Hematopoietic multipotent progenitor cell treated with erythropoietin and hydrocortisone succinate and interleukin-3 and kit ligand, for 6 days (in vitro differentiated cells): ENCODE data around the gene COL5A1.
"Not testable (repeated sequence)": the region's sequence is repeated elsewhere in the genome, so short reads cannot be mapped to it uniquely, and the experiment has no call there.

Experiments
- DNase-seq: peaks from one replicate; pipeline ENCODE4 v3.0.0-alpha.2; 2015

Gene COL5A1

DNA sequence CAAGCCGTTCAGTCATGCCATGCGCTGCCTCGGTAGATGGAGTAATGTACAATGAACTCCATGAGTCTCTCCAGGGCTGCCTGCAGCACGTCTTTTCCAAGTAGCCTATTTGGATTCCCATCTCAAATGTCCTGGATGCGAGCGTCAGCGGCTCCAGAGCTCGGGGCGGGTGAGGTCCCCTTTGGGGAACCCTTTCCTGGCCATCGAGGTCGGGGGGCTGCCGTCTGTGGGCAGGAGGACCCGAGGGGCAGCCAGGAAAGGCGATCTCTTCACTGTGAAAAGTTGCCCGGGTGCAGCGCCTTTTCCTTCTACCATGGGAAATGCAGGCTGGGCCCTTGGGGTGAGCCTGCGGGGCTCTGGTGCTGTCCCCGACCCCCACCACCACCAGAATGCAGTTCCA is 202.1 kb downstream of the COL5A1 start:
- no peak for DNase-seq

GRCh38 chr9:134844821-134845220 is 203.2 kb downstream of the COL5A1 start:
- no peak for DNase-seq

DNA sequence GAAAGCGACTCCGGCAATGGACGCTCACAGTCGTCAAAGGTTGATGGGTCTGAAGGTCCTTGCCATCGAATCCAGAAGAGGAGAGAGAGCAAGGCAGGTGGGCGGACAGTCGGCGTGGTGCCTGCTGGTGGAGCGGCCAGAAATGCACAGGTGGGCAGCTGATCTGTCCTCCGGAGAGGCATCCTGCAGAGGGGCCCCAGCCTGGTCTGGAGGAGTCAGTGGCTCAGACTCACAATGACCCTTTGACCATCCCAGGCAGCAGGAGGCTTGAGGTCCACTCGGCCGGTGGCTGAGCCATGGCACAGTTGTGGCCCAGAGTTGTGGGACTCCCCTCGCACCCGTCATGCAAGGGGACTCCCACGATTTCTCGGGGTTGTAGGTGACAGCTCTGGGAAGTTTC is 204.6 kb downstream of the COL5A1 start:
- DNase-seq, result no peak

DNA sequence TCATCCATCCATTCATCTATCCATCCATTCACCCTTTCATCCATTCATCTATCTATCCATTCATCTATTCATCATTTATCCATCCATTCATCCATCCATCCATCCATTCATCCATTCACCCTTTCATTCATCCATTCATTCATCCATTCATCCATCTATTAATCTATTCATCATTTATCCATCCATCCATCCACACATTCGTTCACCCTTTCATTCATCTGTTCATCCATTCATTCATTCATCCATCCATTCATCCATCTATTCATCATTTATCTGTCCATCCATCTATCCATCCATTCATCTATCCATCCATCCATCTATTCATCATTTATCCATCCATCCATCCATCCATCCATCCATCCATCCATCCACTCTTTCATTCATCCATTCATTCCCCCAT is 205.1 kb downstream of the COL5A1 start:
- no peak for DNase-seq

- no peak for DNase-seq
These were observed 205.5 kb downstream of the COL5A1 start for GRCh38 chr9:134847138-134847537.

DNA sequence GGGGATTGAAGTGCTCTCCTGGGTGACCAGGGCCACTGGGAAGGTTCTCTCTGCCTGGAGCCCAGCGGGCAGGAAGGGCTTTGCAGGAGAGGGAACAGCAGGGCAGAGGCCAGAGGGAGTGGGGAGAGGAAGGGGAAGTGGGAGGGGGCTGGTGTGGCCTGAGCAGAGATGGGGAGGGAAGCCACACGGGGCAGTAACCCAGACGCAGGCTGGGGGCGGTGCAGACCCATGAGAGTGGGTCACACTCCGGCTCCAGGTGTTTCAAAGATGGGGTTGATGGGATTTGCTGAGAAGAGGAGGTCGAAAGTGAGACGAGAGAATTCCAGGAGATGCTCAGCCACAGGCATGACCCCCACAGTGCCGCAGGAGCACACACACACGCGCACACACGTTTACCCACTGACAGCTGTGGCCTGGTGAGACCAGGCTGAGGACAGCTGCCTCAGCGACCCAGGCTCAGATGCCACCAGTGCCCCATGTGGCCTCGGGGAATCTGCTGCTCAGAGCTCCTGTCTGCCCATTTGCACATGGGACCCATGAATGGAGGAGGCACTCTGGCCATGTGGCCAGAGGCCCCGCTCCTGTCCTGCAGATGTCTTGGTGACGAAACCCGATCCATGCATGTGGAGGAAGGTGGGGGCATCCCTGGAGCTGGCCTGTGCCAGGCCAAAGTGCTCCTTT is 206.3 kb downstream of the COL5A1 start:
- no peak for DNase-seq

DNA sequence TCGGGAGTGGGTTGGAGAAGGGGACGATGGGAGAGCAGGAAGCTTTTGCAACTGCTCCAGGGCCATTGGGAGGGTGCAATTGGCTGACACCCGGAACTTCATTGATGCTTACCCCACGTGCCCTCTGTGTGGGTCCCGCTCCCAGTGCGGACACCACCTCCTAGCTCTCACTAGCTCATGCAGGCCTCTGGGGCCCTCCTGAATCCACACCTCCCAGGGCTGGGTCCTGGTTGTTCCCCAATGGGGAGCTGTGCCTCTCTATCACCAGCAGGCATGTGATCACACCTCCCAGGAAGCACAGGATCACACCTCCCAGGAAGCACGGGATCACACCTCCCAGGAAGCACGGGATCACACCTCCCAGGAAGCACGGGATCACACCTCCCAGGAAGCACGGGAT is 206.9 kb downstream of the COL5A1 start:
- no peak for DNase-seq

DNA sequence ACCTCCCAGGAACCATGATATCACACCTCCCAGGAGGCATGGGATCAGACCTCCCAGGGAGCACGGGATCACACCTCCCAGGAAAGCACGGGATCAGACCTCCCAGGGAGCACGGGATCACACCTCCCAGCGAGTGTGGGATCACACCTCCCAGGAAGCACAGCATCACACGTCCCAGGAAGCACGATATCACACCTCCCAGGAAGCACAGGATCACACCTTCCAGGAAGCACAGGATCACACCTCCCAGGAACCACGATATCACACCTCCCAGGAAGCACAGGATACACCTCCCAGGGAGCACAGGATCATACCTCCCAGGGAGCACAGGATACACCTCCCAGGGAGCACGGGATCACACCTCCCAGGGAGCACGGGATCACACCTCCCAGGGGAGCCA is 209.0 kb downstream of the COL5A1 start:
- DNase-seq, result no peak

DNA sequence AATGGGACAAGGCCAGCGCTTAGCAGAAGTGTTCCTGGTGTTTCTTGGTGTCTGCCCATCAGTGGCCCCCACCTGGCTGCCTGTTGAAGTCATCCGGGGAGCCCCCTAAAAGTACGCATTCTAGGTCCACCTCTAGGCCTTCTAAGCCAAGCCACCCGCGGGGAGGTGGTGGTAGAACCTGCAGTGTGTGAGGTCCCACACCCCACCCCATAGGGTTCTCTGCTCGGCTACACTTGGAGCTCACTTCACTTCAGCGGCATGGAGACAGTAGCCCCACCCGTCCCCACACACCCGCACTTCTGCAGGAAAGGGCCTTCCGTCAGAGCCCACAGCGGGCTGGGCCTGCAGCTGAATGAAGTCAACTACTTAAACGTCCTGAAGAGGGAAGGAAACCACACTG is 209.4 kb downstream of the COL5A1 start:
- no peak for DNase-seq

DNA sequence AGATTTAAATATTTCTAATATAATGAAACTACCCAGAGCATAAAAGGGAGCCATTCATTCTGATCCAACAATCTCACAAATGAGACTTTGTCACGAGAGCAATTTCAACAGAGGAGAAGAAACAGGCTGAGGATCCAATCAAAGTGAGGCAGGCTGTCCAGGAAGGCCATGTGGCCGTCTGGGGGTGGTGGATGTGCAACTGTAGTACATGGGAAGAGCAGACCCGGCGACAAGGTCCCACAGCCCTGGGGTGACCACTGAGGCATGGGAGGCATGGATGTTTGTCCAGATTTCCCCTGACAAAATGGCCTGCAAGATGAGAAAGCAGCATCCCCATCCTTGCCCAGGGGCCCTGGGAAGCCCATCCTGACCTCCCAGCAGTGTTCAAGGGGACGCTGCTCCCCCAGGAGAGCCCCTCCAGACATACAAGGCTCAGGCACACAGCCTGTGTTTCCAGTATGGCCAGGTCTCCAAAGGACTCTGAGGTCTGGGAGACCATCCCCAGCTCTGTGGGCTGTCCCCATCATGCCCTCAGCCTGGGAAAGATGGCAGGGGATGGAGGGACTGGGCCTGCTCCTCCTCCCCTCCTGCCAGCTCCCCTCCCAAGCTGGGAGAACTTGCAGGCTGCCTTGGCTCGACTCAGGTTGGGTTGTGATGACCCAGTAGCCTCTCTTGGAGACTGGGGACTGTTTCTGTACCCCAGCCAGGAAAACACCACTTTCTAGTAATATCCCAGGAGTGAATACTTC is 211.5 kb downstream of the COL5A1 start:
- DNase-seq, result no peak

DNA sequence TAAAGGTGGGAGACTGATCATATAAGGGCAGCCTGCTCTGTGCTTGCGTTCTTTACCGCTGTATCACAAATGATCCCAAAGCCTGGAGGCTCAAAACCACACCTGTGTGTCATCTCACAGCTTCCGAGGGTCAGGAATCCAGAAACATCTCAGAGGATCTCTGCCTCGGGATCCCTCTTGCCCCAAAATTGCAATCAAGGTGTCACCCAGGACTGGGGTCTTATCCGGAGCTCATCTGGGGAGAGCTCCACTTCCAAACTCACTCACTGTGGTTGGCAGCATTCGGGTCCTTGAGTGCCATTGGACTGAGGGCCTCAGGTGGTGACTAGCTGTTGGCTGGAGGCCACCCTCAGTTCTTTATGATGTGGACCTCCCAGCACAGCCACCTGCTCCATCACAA is 212.3 kb downstream of the COL5A1 start:
- DNase-seq, result no peak

DNA sequence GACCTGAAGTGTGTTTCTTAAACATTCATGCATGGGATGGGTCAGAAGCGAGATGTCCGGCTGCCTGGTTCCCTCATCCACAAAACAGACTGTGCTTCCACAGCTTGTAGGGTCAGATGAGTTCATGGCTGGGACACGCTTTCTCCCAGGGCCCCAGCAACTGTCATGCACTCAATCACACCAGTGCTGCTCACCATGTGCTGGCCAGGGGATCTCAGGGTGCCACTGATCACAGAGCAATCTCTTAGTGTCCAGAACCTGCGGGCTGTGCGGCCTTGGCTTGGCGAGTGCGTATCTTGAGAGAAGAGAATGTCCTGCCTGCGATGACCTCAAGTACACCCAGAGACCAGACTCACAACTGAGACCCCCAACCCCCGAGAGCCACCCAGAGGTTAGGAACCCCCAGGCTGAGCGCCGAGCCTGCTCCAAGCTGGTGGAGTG is 213.0 kb downstream of the COL5A1 start:
- no peak for DNase-seq

DNA sequence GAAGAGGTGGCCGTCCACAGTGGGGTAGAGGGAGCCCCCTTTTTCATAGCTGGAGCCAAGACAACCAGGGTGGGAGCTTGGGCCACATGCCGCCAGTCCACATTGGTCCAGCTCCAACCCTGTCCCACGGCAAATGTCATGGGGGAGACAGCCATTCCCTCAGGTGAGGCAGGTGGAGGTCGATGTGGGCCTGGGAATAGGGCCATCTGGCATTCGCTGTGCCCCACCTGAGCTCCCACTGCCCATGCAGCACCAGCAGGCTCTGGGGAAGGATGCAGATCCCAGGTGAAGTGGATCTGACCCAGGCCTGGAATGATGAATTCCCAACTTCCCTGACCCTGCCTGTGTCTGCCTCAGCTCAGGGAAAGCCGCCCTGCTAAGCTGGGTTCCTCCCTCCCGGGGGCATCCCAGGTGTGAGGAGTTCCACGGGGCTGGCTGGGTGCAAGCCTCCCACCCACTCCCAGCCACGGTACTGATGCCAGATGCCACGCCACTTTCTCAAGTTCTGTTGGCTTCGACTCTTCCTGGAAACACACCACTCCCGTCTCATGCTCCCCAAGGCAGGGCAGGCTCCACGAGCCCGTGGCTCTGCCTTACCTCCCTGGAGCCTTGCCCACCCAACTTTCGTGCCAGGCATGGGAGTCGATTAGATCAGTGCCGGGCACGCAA is 213.8 kb downstream of the COL5A1 start:
- DNase-seq, result no peak

DNA sequence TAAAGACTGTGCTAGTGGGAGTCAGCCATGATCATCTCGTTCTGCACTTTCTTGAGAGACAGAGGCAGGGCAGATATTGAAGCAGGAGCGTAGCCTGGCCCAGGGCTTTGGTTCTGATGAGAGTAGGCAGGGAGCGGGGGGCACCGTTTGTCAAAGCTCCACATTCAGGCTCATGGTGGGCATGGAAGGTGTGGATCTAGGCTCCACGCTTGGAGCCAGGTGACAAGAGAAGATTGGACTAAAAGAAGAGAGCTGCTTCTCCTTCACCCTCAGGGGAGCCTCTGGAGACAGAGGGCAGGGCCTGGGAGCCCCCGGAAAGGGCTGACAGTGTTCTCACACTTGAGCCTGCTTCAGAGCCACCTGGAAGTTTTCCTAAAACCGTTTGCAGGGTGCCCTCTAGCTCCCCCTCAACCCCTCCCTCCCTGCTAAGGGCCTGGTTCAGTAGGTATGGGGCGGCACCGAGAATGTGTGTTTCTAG is 214.3 kb downstream of the COL5A1 start:
- DNase-seq, result no peak

DNA sequence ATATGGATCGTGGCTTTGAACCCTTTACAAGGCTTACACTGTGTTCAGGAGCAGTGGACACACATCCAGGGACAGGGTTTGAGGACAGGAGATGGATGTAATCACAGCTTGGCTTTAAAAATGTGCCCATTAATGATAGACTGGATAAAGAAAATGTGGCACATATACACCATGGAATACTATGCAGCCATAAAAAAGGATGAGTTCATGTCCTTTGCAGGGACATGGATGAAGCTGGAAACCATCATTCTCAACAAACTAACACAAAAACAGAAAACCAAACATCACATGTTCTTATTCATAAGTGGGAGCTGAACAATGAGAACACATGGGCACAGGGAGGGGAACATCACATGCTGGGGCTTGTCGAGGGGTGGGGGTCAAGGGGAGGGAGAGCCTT is 215.8 kb downstream of the COL5A1 start:
- DNase-seq, result not testable (repeated sequence)

DNA sequence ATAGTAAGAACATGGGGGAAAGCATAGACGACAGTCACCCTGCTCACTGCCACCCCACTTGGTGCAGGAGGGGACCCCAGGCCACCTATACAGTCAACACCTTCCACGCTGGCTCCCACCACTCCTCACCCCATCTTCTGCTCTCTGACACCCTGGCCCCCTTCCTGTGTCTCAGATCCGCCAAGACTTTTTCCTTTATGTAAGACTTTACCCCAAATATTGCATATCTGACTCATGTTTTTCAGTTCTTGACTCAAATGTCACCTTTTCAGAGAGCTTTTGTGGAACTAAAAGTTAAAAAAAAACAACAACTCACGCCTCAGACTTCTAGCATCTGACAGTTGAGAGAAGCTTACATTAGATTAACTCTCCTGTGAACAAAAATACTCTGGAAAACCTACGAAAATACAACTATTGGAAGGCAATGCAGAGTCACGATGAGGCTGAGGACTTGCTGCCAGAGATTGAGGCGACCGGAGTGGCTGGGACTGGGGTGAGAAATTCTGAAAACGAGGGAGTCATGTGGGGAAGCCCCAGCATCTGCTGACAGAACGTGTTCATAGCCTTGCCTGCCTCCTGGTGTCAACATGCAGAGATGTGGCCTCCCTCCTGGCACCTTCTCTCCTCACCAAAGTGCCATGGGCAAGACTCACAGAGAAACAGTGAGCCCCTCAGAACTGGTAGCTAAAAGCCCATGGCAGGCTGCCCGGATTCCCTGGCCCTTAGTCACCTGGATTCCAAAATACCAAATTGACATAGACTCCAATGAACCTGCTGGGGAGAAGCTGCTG is 216.6 kb downstream of the COL5A1 start:
- no peak for DNase-seq

DNA sequence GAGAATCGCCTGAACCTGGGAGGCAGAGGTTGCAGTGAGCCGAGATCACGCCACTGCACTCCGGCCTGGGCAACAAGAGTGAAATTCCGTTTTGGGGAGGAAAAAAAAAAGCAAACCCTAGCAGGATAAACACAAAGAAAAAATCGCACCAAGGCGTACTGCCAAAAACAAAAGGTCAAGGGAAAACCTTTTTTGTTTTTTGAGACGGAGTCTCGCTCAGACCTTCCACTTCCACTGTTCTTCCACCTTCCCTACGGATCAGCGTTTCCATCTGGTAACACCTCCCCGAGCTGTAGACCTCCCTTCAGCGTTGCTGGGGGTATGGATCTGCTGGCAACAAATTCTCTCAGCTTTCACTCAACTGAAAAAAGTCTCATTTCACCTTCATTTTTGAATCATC is 218.9 kb downstream of the COL5A1 start:
- no peak for DNase-seq

- no peak for DNase-seq
These were observed 220.2 kb downstream of the COL5A1 start for GRCh38 chr9:134861595-134862334.

DNA sequence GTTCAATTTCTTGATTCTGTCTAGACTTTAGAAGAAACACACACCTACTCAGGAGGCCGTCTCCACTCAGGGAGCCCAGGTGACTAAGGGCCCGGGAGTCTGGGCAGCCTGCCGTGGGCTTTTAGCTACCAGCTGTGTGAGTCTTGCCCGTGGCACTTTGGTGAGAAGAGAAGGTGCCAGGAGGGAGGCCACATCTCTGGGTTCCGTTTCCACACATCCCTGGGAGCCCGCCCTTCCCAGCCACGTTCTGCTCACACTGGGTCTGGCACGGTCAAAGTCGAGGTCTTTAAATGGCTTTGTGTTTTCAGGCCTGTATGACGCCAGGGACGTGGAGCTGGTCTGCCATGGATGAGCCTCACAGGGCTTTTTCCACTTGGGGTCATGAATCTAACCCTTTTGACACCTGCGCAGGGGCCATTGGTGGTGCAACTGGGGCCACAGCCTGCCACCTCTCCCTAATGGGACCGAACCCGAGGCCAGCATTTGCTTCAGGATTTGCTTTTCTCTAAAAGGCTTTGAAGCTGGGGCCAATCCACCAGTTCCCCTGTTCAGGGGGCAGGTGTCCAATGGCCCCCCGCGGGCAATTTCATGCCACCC is 221.8 kb downstream of the COL5A1 start:
- no peak for DNase-seq

GRCh38 chr9:134863941-134864820 is 222.6 kb downstream of the COL5A1 start:
- DNase-seq, result no peak

DNA sequence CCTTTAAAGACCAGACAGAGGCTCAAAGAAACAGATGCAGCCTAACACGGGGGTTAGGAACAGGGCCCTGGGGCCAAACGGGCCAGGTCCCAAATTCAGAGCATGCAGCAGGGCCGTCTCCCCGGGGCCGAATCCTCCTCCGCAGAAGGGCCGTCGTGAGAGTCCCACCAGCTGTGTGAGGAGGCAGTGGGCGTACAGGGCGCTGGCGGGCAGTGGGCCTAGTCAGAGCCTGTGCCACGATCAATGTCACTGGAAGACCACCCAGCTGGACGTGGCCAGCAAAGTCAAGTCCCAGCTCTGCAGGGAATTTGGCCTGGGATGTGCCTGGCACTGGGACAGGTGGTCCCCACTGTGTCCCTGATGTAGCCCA is 223.2 kb downstream of the COL5A1 start:
- no peak for DNase-seq
